NCI-H1930 (cell line): ENCODE results near the gene PRXL2A.

Experiments used
- DNase-seq, 2 experiments: peaks; one replicate each; lab custom pipeline; 2025; lab: John Stamatoyannopoulos, UW

PRXL2A gene

GRCh38 chr10:80444646-80445319 lies 36.4 kb downstream of the PRXL2A start:
- peak in 1 of 2 experiments; percentile 0 for DNase-seq

DNA sequence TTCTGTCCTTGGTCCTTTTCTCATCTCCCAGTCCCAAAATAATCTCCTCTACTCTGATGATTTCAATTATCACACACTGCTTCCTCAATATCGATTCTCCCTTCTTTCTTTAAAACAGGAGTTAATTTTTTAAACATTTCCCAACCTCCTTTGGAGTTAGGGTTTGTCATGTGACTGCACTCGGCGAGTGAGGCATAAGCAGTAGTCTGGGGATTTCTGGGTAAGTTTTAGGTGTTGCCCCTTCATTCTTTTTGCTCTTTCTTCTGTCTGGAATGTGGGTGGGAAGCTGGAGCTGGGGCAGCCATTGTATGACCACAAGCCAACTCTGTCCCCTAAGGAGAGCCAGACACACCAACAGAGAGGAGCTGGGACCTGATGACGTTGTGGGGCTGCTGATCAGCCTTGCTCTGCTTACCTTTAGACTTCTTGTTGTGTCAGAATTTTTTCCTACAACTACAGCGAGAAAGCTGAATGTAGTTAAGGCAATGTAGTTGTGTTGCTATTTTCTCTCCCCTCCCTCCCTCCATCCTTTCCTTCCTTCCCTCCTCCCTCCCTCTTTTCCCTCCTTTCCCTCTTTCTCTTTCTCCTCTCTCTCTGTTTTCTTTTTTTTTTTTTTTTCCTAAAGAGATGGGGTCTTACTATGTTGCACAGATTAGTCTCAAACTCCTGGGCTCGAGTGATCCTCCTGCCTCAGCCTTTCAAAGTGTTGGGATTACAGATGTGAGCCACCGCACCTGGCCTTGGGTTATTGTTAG lies 39.3 kb downstream of the PRXL2A start:
- no peak for DNase-seq

DNA sequence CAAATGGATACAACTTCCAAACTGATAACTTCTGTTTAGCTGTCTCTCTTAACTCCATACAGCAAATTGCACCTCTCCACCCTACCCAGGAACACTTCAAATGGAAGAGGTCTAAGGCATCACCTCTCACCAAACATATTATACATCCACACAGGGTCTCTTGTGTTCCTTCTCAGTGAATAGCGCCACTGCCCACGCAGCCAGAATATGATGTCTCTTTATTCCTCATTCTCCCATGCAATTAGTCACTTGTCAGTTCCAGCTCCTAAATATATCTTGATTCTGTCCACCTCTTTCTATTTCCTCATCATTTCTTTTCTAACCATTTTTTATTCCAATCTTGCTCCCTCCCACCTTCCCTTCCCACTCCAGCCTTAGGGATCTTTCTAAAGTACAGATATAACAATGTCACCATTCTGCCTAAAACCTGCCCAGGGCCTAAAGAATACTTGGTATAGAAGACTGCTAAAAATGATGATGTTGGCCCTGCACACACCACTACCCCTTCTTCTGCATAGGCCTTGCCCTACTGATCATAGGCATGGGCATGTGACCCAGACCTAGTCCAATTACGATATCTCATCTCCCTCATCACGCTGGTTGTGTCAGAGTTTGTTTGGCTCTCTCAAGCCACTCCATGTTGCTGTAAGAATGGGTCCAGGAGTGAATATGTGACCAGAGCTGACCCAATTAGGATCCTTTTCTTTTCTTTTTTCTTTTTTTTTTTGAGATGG lies 40.0 kb downstream of the PRXL2A start:
- DNase-seq: no peak

DNA sequence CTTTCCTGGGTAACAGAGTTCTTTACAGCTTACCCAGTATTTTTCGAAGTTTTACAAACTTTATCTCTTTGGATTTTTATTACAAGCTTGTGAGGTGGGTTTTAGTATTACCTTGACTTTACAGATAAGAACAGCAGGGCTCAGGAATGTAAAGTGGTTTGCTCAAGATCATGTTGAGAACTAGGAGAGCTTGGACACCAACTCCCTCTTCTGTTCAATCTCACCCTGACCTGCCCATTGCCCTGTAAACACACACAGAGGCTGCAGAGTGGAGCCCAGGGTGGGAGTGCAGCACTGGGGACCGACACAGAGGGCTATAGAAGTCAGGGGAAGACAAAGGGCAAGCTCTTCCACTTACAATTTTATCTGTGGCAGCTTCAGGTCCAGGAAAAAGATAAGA lies 41.2 kb downstream of the PRXL2A start:
- no peak for DNase-seq

DNA sequence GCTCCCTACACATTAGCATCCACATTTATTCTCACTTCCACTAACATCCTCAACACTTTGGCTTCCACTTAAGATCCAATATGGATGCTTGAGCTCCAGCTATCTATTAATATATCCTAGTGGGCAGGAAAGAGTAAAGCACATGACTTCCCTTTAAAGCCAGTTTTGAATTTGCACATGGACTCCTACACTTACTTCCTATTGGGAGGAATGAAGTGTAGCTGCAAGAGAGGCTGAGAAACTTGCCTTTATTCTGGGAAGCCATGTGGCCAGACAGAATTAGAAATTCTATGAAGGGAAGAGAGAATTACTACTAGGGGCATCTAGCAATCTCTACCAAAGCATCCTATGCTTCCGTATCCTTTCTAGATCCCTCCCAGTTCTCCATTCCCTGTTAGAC lies 42.8 kb downstream of the PRXL2A start:
- no peak for DNase-seq

DNA sequence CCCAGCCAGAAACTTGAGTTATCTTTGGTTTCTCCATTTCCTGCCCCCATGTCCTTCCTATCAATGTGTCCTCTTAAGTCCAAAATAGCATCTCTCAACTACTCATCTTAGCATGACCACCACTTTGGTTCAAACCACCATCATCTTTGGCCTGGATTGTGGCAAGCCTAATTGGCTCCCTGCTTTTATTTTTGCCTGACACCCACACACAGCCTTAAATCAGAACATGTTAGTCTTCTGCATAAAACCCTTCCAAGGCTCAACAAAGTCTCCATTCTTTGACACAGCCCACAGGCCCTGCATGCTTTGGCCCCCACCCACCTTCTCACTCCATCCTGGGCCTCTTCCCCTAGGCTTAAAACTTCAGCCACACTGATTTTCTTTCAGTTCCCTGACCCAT lies 43.7 kb downstream of the PRXL2A start:
- no peak for DNase-seq

- DNase-seq: no peak
Observed at GRCh38 chr10:80452640-80453039, 44.3 kb downstream of the PRXL2A start.

- no peak for DNase-seq
Observed at GRCh38 chr10:80453056-80453841, 44.9 kb downstream of the PRXL2A start.

DNA sequence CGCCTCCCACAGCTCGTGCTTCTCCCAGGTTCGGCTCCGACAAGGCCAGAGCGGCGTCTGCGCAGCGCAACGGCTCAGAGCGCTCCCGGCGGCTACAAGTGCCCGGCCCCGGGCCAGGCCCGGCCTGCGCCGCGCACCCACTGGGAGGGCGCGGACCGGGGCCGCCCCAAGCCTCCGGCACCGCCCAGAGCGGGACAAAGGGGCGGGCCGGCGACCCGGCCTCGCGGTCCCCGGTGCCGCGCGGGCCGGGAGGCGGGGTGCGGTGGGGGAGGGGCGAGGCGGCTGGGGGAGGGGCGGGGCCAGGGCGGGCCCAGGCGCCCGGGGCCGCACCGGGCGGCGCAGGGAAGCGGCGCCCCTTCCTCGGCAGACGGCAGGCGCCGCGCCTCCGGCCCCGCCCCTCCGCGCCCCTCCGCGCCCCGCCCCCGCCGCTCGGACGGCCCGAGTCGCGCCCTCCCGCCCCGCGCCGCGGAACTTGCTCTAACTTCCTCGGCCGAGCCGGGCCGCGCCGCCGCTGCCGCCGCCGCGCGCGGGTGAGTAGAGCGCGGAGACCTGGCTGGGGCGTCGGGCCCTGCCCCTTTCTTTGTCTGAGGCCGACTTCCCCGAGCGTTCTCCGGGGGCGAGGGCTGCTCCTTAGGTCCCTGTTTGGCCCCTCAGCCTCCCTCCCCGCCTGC lies 45.6 kb downstream of the PRXL2A start, which contains the start of gene TSPAN14:
TSS of gene TSPAN14 (plus strand) at position 469 of the 671 bp plus-strand sequence. CDS start 34,924 bp downstream, outside the sequence.
- DNase-seq: peak; percentile 43 to 75

GRCh38 chr10:80454513-80455460 lies 46.4 kb downstream of the PRXL2A start:
- no peak for DNase-seq

- no peak for DNase-seq
Observed at GRCh38 chr10:80455461-80456349, 47.4 kb downstream of the PRXL2A start.

- no peak for DNase-seq
Observed at GRCh38 chr10:80457554-80458262, 49.4 kb downstream of the PRXL2A start.

DNA sequence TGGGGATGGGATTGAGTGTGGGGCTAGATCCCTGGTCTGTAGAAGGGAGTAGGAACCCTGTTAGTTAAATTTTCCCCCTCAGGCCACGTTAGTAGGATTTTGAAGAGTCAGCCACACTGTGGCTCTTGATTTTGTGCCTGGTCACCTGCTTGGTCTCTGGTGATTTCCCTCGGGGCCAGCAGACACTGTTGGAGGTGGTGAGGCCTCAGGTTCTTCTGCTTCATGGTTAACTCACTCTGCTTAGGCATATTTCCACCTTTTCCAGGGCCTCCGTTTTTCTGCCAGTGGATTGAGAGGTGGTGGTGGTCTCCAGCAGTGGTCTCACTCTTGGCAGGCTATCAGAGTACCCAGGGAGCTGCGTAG lies 49.9 kb downstream of the PRXL2A start:
- DNase-seq: no peak

DNA sequence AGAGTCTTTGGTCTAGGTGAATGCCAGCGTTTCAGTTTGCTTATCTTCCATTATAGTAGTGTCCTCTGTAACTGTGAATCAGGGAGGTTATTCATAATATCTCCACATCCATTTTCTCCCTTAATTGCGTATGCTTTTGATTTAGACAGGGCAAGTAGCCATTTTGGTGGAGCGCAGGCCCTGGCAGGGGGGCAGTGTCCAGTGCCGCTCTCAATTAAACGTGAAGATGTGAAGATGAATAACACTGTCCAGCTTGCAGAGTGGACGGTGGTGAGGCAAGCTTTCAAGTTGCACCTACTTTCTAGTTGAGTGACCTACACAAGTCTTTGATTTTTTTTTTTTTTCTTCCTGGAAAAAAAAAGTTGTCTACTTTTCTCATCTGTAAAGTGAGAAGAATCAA lies 50.3 kb downstream of the PRXL2A start:
- no peak for DNase-seq

DNA sequence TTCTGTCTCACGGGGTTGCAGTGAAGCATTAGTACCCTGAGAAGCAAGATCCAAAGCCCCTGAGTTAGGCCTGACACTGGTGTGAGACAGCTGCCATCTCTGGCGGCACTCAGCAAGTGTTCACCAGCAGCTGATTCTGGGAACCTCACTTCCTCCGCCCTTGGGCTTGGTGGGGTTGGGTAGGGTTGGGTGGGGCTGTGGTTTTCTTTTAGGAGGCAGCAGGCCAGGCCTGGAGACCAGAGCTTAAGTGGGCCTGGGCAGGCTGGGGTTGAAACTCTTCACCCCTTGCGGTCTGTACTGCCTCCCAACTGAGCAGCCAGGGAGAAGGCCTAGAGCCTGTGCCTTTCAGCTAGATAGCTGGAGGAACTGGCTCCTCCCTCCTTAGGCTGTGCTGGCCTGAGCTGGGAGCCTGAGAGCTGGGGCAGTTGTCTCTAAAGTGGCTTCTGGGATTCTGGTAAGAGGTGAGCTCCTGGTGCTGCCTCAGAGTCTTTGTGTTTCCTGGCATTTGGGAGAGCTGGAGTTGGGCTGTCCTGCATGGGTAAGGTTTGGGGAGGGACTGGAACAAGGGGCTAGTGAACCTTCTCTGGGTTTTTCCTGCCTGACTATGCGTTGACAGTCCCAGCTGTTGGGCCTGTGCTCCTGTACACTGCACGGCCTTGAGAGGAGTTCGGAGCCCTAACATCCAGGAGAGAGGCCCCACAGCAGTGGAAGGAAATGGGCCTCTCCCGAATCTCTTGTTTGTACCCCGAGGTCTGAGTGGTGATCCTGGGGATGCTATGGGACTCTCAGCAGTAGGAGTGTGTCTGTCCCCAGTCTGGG lies 50.9 kb downstream of the PRXL2A start:
- DNase-seq: no peak

DNA sequence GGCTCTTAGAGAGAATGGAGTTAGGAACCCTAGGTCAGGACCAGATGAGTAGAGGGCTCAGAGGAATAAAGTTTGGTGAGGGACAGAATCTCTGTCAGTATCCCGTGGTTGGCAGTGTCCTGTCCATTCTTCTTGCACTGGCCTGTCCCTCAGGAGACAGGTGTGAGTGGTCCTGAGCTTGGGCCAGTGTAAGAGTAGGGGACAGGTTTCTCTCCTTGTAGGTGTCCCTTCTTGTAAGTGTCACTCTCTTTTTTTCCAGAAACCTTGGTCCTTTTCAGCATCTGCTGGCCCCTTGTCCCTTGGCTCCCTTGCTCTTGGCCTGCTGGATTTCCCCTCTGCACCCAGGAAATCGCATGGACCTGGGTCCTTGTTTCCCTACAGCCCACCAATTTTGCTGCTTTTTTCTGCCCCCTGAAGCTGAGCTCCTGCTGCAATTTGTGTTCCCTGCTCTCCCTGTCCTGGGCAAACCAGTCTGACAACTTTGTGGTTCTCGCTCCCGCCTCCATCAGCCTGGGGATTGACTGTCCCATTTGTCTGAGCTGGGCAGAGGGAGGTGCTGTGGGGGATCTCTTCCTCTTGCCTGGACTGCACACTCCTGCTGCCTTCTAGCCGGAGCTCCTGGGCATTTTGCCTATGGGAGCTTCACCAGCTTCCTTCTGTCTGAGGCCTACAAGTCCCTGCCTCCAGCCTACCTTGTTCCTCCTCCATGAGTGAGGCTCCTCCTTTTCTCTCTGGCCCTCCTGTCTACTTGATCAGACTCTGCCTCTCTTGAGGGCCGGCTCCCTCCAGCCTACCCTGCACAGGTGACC lies 52.3 kb downstream of the PRXL2A start:
- DNase-seq: no peak
